HG03095 (cell line): ENCODE data around the gene AFAP1.

Experiments used
- ATAC-seq: cut with Tn5 transposase; IDR thresholded peaks from one replicate; pipeline ENCODE4 v1.9.1; 2021; ENCODE audit warnings: moderate library complexity; ENCODE audit not compliant: unreplicated experiment

The AFAP1 gene

GRCh38 chr4:7741946-7742806 lies 197.5 kb downstream of the AFAP1 start:
- no peak for ATAC-seq

GRCh38 chr4:7740866-7741525 lies 198.7 kb downstream of the AFAP1 start:
- no peak for ATAC-seq

- ATAC-seq = no peak
These were observed 199.5 kb downstream of the AFAP1 start for GRCh38 chr4:7739918-7740865.

- no peak for ATAC-seq
These were observed 200.4 kb downstream of the AFAP1 start for GRCh38 chr4:7739077-7739917.

GRCh38 chr4:7738458-7739076 lies 201.1 kb downstream of the AFAP1 start:
- no peak for ATAC-seq

- no peak for ATAC-seq
These were observed 201.8 kb downstream of the AFAP1 start for GRCh38 chr4:7737752-7738457.

GRCh38 chr4:7737268-7737645 lies 202.4 kb downstream of the AFAP1 start:
- no peak for ATAC-seq

- ATAC-seq = no peak
These were observed 203.0 kb downstream of the AFAP1 start for GRCh38 chr4:7736436-7737267.

- no peak for ATAC-seq
These were observed 203.7 kb downstream of the AFAP1 start for GRCh38 chr4:7735961-7736360.

- no peak for ATAC-seq
These were observed 204.3 kb downstream of the AFAP1 start for GRCh38 chr4:7735395-7735794.

GRCh38 chr4:7734651-7735260 lies 204.9 kb downstream of the AFAP1 start:
- ATAC-seq = no peak

GRCh38 chr4:7733801-7734650 lies 205.6 kb downstream of the AFAP1 start:
- ATAC-seq = no peak

GRCh38 chr4:7733201-7733600 lies 206.5 kb downstream of the AFAP1 start:
- no peak for ATAC-seq

GRCh38 chr4:7732263-7732662 lies 207.4 kb downstream of the AFAP1 start:
- ATAC-seq = no peak

- ATAC-seq = no peak
These were observed 208.2 kb downstream of the AFAP1 start for GRCh38 chr4:7731437-7731836.

- ATAC-seq = no peak
These were observed 211.9 kb downstream of the AFAP1 start for GRCh38 chr4:7727749-7728148.
